Measurements from ENCODE around the gene EVC2. TPM values are rescaled to one million over a fixed set of nuclear protein-coding genes. Genes with fewer than 3 reads are reported as not detected.

The EVC2 gene
- total and polyA plus RNA-seq, 10 of the 15 experiments (the other 5 are each of a cell fraction or from before 2014, with no cell fraction given) = 0.34 to 10.4 (median 5.6) TPM

DNA sequence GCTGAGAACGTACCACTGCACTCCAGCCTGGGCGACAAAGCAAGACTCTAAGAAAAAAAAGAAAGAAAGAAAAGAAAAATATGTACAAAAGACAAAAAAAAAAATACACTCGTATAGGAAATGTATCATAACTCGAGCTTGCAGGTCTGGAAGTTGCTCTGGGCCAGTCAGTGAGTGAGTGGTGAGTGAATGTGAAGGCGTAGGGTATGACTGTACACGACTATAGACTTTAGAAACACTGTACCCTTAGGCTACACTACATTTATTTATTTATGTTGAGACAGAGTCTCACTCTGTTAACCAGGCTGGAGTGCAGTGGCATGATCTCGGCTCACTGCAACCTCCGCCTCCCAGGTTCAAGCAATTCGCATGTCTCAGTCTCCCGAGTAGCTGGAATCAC lies 29.4 kb downstream of the EVC2 start:
- no peak for TF ChIP-seq RFX5 (IDR thresholded peaks at IDR 0.05; ENCODE audit: low read depth, low read length)
- TF ChIP-seq ASH2L (IDR thresholded peaks at IDR 0.05; ENCODE audit: borderline replicate concordance, low read depth) = no peak
- TF ChIP-seq ZZZ3 (IDR thresholded peaks at IDR 0.05; ENCODE audit: control insufficient read depth, insufficient read length, low read depth) = no peak
- TF ChIP-seq TCF3 (IDR thresholded peaks at IDR 0.05; ENCODE audit: borderline replicate concordance, insufficient read depth, low read depth, low read length) = no peak
- TF ChIP-seq REST (IDR thresholded peaks at IDR 0.05; ENCODE audit: low read depth, low read length) = no peak
- no peak for TF ChIP-seq NR2F1 (conservative IDR thresholded peaks at IDR 0.05)
- no peak for TF ChIP-seq RAD51 (IDR thresholded peaks at IDR 0.05)
- no peak for TF ChIP-seq NKRF (conservative IDR thresholded peaks at IDR 0.05)
- no peak for TF ChIP-seq SMARCA5 (IDR thresholded peaks at IDR 0.05)
- no peak for TF ChIP-seq YY1 (IDR thresholded peaks at IDR 0.05; ENCODE audit: low read depth, low read length)
- TF ChIP-seq CHD2 (IDR thresholded peaks at IDR 0.05; ENCODE audit: borderline replicate concordance, low read depth, low read length) = no peak
- TF ChIP-seq ZNF24 (IDR thresholded peaks at IDR 0.05) = no peak
- no peak for TF ChIP-seq SREBF1 (IDR thresholded peaks at IDR 0.05; ENCODE audit: low read length)
- TF ChIP-seq NFXL1 (IDR thresholded peaks at IDR 0.05; ENCODE audit: borderline replicate concordance) = no peak
- no peak for TF ChIP-seq IKZF1 (conservative IDR thresholded peaks at IDR 0.05)
- Histone ChIP-seq H4K20me1 (ENCODE audit: control insufficient read depth, insufficient read depth) (no peaks in the 10 kb centered on the region), H3K79me2 (ENCODE audit: control insufficient read depth, insufficient read depth, low read length) (no peaks in the 10 kb centered on the region), H3K27ac (ENCODE audit: control insufficient read depth, insufficient read depth) (no peak overlapping the region), H3K4me3 (no peak overlapping the region), H3K4me2 (ENCODE audit: control insufficient read depth, insufficient read depth) (no peak overlapping the region), H3K36me3 (ENCODE audit: control insufficient read depth in 2 of 2, insufficient read depth in 2 of 2, low read length in 1 of 2) (no peaks in the 10 kb centered on the region), H3K4me1 (ENCODE audit: control insufficient read depth, insufficient read depth, low read length) (no peaks in the 10 kb centered on the region), H2AFZ (ENCODE audit: control insufficient read depth, low read depth, low read length) (no peak overlapping the region), H3K27me3 (replicated peaks in 1 of 2; ENCODE audit: control insufficient read depth in 2 of 2, insufficient read depth in 2 of 2, low read length in 1 of 2) (no peaks in the 10 kb centered on the region), H3K9me3 (replicated peaks; ENCODE audit: control insufficient read depth, insufficient read depth, low read length) (no peaks in the 10 kb centered on the region), H3K9ac (ENCODE audit: control insufficient read depth, insufficient read depth, low read length) (no peak overlapping the region)
- ChIA-PET POLR2A (no interaction called here), RAD21 (ENCODE audit: unreplicated experiment) (no interaction called here), CTCF (no interaction called here), SMC1A (ENCODE audit: uncharacterized antibody, unreplicated experiment) (no interaction called here)
- in situ Hi-C loops (cut with MboI) (no loop called here), intact Hi-C loops (cut with micrococcal nuclease; ENCODE audit: unreplicated experiment) (no loop called here)
- DNase-seq (ENCODE audit: low read depth, low spot score) = no peak
- WGBS (ENCODE audit: insufficient coverage, insufficient replicate concordance, low lambda C conversion rate, missing lambda C conversion rate) = 39% methylated on average over 10 of the region's 10 CpGs
- BruUV-seq (replicated peaks) = no TSS peak
- no peak for ATAC-seq
- FAIRE-seq = no peak

Measured in GM12878 (cell line).